Activated CD4-positive, alpha-beta T cell treated with anti-CD3 and anti-CD28 coated beads for 48 hours (primary cell): ENCODE results near the gene DNHD1.

Source experiments
- DNase-seq: peaks from one replicate; pipeline ENCODE4 v3.0.0-alpha.2; 2020

Gene DNHD1

DNA sequence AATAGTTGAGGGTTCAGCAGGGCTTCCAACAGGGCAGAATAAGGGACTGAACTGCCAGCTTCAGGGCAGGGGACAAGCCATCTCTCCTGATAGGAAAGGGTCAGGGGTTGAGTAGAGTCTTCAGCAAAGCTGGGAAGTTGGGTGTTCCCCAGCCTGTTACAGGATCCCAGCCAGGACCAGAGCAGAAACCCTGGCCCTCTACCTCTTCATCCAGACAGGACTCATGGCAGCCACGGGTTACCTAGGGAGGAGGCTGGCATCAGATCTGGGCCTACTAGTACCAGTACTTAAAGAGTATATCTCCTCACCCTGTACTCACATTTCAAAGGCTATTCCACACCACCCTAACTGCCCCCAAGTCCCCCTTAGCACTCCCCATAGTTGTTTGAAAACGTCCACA, 117.4 kb downstream of the DNHD1 start:
- no peak for DNase-seq

DNA sequence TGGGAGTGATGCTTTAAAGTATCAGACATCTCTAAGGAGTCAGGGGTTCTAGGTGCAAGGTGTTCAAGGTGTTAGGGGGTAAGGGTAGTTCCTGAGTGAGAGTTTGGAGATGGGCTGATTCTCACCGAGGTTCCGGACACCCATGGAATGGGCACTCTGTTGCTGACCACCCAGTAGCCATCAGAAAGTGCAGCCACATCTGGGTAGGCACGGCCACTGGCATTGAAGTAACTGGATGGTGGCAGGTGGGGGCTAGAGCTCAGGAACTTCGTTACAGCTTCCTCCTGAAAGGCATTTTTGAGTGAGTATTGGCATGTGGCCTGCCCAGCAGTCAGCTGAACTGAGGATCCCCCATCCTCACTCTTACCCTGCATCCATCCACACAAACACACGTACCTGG, 118.0 kb downstream of the DNHD1 start:
- no peak for DNase-seq

DNA sequence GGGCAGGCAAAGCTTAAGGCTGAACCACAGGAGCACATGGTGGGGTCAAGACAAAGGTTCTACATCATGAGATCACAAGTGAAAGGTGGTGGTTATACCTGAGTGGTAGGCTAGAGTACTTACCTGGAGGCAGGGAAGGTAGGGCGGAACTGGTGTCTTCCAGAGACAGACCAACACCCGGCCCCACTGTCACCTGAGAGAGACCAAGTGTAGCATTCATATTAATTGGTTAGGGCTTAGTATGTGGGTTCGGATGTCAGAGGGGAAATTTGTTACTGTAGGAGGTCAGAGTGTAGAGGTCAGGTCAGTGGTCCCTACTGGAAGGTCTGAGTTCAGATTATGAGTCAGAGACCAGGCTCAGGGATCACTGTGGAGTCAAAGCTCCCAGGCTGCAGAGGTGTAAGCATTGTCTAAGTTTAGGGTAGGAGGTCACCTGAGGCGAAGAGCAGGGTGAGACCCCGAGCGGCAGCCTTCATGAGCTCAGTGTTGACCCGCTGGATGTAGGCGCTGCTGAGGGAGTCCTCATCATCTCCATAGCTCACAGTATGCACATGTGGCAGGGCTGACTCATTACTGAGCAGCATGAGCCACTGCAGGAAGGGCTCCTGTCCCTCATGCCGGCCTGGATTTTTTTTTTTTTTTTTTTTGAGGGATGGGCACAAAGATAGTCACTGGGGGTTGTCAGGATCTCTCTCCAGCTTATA, 119.0 kb downstream of the DNHD1 start:
- no peak for DNase-seq

DNA sequence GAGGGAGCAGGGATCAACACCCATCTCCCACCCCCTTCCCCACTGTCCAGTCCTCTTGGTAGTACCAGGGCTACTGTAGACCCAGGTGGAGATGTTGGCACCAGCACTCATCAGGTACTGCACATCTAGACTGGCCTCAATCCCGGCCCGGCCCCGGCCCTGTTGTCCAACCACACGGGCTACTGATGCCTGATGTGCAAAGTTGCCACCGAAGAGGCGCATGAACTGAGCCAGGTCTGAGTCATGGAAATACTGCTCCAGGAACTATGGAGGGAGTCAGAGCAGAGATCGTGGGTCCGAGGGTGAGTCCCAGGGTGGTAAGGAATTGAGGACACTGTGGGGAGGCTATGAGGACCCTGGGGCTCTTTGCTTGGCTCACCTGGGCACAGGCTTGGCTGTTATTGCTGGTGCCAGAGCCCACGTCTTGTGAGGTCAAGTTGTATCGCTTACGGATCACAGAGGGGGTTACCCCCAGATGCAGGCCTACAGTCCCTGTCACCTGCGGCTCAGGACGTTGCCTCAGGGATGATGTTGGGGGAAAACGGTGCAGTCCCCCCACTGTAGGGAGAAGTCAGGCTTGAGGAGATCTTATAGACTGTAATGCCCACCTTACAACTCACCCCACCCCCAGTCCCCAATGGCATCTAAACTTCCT, 119.6 kb downstream of the DNHD1 start:
- no peak for DNase-seq

DNA sequence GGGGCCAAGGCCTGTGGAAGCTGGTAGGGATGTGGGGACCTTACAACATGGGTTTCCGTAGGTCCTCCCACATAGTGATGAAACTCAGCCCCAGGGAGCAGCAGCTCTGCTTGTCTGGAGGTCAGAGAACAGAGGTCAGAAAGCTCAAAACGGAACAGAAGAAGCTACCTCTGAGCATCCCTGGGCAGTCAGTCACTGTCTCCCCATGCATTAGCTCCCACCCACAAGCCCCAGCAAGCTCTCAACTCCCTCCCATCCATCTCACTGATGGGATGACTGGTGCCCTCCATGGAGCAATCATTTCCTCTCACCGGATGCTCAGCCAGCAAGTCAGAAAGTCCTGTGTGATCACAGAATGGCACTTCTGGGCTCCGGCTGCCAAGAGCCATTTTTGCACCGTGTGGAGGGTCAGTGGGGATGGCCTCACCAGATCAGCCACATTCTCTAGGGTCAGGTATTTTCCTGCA, 120.3 kb downstream of the DNHD1 start:
- DNase-seq, result no peak

DNA sequence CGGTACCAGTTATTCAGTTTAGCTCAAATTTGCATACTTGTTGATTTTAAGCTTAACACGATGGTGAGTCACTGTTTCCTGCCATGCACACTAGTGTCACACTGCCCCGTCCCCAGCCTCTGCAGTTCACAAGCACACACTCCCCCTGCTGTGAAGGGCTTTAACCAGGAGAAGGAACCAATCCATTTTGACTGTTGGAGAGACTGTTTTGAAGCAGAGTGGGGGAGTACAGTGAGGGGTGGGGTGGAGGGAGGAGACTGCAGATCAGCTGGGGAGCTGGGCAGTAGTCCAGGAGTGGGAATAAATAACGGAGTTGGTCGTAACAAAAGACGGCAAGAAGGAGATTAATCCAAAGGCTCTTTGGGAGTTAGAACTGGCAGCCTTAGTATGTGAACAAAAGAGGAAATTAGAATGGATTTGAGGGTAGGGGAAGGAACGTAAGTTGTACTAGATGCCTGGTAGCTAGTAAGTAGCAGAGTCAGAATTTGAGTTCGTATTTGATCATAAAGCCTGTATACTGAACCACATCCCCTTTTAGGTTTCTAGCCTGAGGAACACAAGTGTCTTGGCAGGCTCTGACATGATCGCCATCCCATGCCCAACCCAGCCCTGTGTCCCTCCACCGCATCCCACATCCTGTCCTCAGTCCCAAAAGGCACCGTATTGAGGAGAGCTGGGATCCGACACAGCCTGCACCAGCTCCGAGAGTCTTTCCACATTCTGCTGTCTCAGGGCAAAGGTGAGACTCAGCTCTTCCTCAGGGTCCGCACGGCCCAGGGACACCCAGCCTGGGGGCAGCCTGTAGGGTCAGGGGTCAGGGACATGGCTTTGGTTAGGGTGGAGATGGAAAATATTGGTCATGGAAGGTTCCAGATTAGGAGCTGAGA, 121.3 kb downstream of the DNHD1 start:
- peak; percentile 71 for DNase-seq

DNA sequence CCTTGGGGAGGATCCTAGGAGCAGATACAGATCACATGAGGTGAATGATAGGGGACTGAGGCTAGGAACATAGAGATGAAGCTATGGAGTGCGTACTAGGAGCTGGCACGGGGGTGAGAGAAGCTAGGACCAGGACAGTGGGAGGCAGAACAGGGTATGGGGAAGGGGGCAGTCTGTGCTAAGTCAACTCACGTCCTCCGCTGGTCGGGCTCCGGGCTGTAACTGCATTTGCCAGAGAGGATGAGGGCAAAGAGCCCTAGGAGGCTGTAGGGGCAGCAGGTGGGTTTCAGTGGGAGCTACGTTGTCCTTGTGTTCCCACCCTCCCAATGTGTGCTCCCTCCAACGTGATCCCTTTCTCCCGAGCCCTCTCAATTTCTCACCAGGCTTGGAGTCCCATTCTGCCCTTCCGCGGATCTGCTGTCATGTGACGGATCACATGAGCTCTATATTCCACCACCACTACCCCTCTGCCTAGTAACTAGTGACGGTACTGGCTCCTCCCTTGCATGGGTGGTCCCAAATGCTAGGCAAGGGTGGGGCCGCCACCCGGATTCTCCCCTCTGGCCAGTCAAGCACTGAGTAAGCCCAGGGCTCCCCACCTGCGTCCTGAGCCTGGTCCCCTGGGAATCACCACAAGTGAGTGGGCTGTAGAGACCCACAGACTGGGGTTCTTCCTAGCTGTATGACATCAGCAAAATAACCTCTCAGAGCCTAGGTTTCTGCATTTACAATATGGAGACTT, 122.1 kb downstream of the DNHD1 start, which contains the start of gene TPP1:
TSS of gene TPP1 (minus strand) at position 419 of the 742 bp plus-strand sequence. CDS start at position 397, 22 bp downstream.
- peak; percentile 89 for DNase-seq

DNA sequence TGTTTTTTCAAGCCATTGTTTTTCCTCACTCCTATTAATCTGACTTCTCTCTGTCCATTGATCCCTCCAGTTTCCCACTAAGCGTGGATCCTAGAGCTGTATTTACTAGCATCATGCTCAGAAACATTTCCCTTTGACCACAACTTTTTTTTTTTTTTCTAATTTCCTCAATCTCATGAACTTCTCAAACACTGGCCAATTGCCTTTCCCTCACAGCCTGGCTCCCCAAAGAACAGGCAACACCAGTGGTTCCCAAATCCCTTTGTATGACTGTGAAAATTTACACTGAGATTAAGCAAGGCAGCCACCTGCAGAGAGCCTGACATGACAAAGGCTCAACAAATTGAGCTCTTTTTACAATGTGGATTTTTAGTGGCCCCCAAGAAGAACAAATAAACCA, 123.6 kb downstream of the DNHD1 start:
- DNase-seq, result no peak
